ENCODE data around the gene SHROOM3.

GRCh38 chr4:76634220-76634619 lies 199.2 kb downstream of the SHROOM3 start:
- TF ChIP-seq CTCF (IDR thresholded peaks at IDR 0.05) (no peak), EZH2 (IDR thresholded peaks at IDR 0.05; ENCODE audit: borderline replicate concordance, insufficient read depth, low read depth, low read length, poor library complexity, severe bottlenecking) (no peak)
